ENCODE results near the gene TWIST2. TPM values are rescaled to one million over a fixed set of nuclear protein-coding genes. Genes with fewer than 3 reads are reported as not detected.

The TWIST2 gene
- total RNA-seq, 2 donors from 2014 or later, result 7.5 to 40.5 TPM

DNA sequence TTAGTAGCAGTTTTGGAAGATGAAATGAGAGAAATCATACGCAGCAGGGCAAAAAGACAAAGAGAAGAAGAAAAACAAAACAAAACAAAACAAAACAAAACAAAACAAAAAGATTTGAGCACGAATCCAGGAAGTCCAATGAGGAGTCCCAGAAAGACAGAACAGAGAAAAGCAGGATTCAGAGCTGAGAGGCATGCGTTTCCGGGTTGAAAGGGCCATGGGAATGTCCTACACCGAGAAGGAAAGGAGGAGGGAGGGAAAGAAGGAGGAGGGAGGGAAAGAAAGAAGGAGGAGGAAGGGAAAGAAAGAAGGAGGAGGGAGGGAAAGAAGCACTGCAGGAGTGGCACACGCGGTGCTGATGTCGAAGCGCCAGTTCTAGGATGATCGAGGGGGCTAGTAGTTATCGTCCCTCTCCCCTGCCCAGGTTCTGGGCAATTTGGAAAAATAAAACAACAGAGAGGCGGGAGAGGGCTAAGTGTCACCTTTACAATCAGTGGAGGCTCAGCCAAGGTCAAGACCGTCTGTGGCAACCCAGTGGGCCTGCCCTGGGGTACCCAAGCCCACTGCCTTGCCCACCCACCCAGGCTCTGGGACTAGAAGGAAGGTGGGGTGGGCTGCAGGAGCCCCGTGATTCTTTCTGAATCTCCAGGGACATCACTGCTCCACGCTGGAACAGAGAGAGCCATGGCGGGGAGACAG is 68.4 kb downstream of the TWIST2 start:
- Histone ChIP-seq H3K9me3 (no peaks in the 10 kb centered on the region), H3K36me3 (replicated peaks in 1 of 2; ENCODE audit: insufficient read depth in 1 of 2, low read depth in 2 of 2) (no peaks in the 10 kb centered on the region), H3K27ac (no peak overlapping the region), H3K27me3 (no peaks in the 10 kb centered on the region), H3K4me3 (no peak overlapping the region), H3K4me1 (no peaks in the 10 kb centered on the region)
- TF ChIP-seq, protein P1, sequence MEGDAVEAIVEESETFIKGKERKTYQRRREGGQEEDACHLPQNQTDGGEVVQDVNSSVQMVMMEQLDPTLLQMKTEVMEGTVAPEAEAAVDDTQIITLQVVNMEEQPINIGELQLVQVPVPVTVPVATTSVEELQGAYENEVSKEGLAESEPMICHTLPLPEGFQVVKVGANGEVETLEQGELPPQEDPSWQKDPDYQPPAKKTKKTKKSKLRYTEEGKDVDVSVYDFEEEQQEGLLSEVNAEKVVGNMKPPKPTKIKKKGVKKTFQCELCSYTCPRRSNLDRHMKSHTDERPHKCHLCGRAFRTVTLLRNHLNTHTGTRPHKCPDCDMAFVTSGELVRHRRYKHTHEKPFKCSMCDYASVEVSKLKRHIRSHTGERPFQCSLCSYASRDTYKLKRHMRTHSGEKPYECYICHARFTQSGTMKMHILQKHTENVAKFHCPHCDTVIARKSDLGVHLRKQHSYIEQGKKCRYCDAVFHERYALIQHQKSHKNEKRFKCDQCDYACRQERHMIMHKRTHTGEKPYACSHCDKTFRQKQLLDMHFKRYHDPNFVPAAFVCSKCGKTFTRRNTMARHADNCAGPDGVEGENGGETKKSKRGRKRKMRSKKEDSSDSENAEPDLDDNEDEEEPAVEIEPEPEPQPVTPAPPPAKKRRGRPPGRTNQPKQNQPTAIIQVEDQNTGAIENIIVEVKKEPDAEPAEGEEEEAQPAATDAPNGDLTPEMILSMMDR (IDR thresholded peaks at IDR 0.05), result no peak
- TF ChIP-seq POLR2A (IDR thresholded peaks at IDR 0.05), result no peak
- 65 to 69% methylated on average over 15 to 16 of the region's 16 CpGs for WGBS, 2 donors
- ATAC-seq (no peak), DNase-seq (peak in 1 of 4 donors; percentile 5)
- intact Hi-C loops (cut with DNase I), result no loop called here

GRCh38 chr2:238916875-238917590 is 69.1 kb downstream of the TWIST2 start:
- intact Hi-C loops (cut with DNase I), result no loop called here
- no peaks in the 10 kb centered on the region for H3K36me3 ChIP-seq (replicated peaks in 1 of 2; ENCODE audit: insufficient read depth in 1 of 2, low read depth in 2 of 2)
- no peak overlapping the region for H3K4me3 ChIP-seq
- ATAC-seq (no peak), DNase-seq (peak in 1 of 4 donors; percentile 8)
- 48 to 57% methylated on average over 12 to 14 of the region's 14 CpGs for WGBS, 2 donors
- no peak overlapping the region for H3K27ac ChIP-seq
- no peak for TF ChIP-seq POLR2A (IDR thresholded peaks at IDR 0.05)
- TF ChIP-seq, protein P1 (IDR thresholded peaks at IDR 0.05), result no peak
- no peaks in the 10 kb centered on the region for H3K4me1 ChIP-seq
- H3K27me3 ChIP-seq, result no peaks in the 10 kb centered on the region
- H3K9me3 ChIP-seq, result no peaks in the 10 kb centered on the region

GRCh38 chr2:238919307-238919706 is 71.4 kb downstream of the TWIST2 start:
- no peak for DNase-seq
- WGBS, 2 donors, result 55 to 69% methylated on average over 6 to 11 of the region's 11 CpGs
- intact Hi-C loops (cut with DNase I), result no loop called here

GRCh38 chr2:238920053-238920452 is 72.2 kb downstream of the TWIST2 start:
- WGBS, 2 donors, result 63 to 64% methylated on average over 3 of the region's 3 CpGs
- H3K27me3 ChIP-seq, result no peaks in the 10 kb centered on the region
- no peaks in the 10 kb centered on the region for H3K9me3 ChIP-seq
- H3K4me1 ChIP-seq, result no peaks in the 10 kb centered on the region
- DNase-seq (peak in 1 of 4 donors; percentile 2), ATAC-seq (no peak)
- intact Hi-C loops (cut with DNase I), result no loop called here
- no peak overlapping the region for H3K27ac ChIP-seq
- H3K4me3 ChIP-seq, result no peak overlapping the region
- TF ChIP-seq, protein P1 (IDR thresholded peaks at IDR 0.05), result no peak
- no peak for TF ChIP-seq POLR2A (IDR thresholded peaks at IDR 0.05)
- no peaks in the 10 kb centered on the region for H3K36me3 ChIP-seq (replicated peaks in 1 of 2; ENCODE audit: insufficient read depth in 1 of 2, low read depth in 2 of 2)

More at GRCh38 chr2:238919307-238919706, 71.4 kb downstream of the TWIST2 start:
- H3K4me3 ChIP-seq, result no peak overlapping the region
- H3K27me3 ChIP-seq, result no peaks in the 10 kb centered on the region
- TF ChIP-seq POLR2A (IDR thresholded peaks at IDR 0.05), result no peak
- TF ChIP-seq, protein P1 (IDR thresholded peaks at IDR 0.05), result no peak
- H3K4me1 ChIP-seq, result no peaks in the 10 kb centered on the region
- H3K36me3 ChIP-seq (replicated peaks in 1 of 2; ENCODE audit: insufficient read depth in 1 of 2, low read depth in 2 of 2), result no peaks in the 10 kb centered on the region
- no peak for ATAC-seq
- no peaks in the 10 kb centered on the region for H3K9me3 ChIP-seq
- H3K27ac ChIP-seq, result no peak overlapping the region
